HEK293 (cell line): ENCODE data around the gene DOP1A.

Experiments
- CTCF ChIA-PET: fragments of 350-600 bp; formaldehyde crosslinking; extraction: SDS; loops from one replicate; lab custom pipeline; 2021; ENCODE audit warnings: antibody characterized with exemption; lab: Yijun Ruan, JAX
- POLR2A ChIA-PET: fragments of 300-600 bp; formaldehyde crosslinking; extraction: SDS; loops from one replicate; lab custom pipeline; 2020; ENCODE audit warnings: antibody characterized with exemption, inconsistent platforms; lab: Yijun Ruan, JAX
- H3K27ac ChIP-seq: fragments of 200-500 bp; sonication (Bioruptor generic); 2 replicates; pipeline ENCODE4 v1.5.1; 2014; ENCODE audit warnings: low read depth, low read length, control low read depth, inconsistent platforms; ENCODE audit errors: extremely low read depth
- H3K36me3 ChIP-seq, 2 experiments: fragments of 200-500 bp in 1 of 2; sonication (Bioruptor generic) in 1 of 2; 1 replicate in 1 of 2; 2 replicates in 1 of 2; pipeline ENCODE4 v1.5.1; 2014 to 2017; ENCODE audit warnings: inconsistent platforms in 2 of 2, low read length in 2 of 2; ENCODE audit not compliant: control insufficient read depth in 2 of 2, insufficient read depth in 1 of 2
- H3K4me1 ChIP-seq: fragments of 200-500 bp; sonication (Bioruptor generic); 2 replicates; pipeline ENCODE4 v1.5.1; 2014; ENCODE audit warnings: mild to moderate bottlenecking, low read length, inconsistent platforms; ENCODE audit not compliant: control insufficient read depth, insufficient read depth
- H3K4me3 ChIP-seq: 2 replicates; pipeline ENCODE4 v1.5.1; 2011; ENCODE audit warnings: low read depth, mild to moderate bottlenecking, control low read depth, low read length, moderate library complexity
- H3K9me3 ChIP-seq: fragments of 200-500 bp; sonication (Bioruptor generic); 2 replicates; pipeline ENCODE4 v1.5.1; 2014; ENCODE audit warnings: low read depth, low read length, inconsistent platforms; ENCODE audit not compliant: control insufficient read depth, insufficient read depth
- BCL11B ChIP-seq: fragments of 450-650 bp; formaldehyde crosslinking; IDR thresholded peaks from 2 replicates; pipeline ENCODE4 v1.5.1; 2016; ENCODE audit warnings: low read depth, missing biosample characterization, missing genetic modification characterization
- GFI1B ChIP-seq: fragments of 450-650 bp; formaldehyde crosslinking; IDR thresholded peaks from 2 replicates; pipeline ENCODE4 v1.5.1; 2016; ENCODE audit warnings: missing biosample characterization, missing genetic modification characterization
- WT1 ChIP-seq: fragments of 450-650 bp; formaldehyde crosslinking; IDR thresholded peaks from 2 replicates; pipeline ENCODE4 v1.5.1; 2016; ENCODE audit warnings: missing biosample characterization, missing genetic modification characterization
- ZNF114 ChIP-seq: fragments of 450-650 bp; formaldehyde crosslinking; IDR thresholded peaks from 2 replicates; pipeline ENCODE4 v1.5.0; 2017; ENCODE audit warnings: missing biosample characterization, missing genetic modification characterization
- ZNF174 ChIP-seq: fragments of 450-650 bp; formaldehyde crosslinking; IDR thresholded peaks from 2 replicates; pipeline ENCODE4 v1.5.0; 2017; ENCODE audit warnings: missing biosample characterization, mild to moderate bottlenecking, missing genetic modification characterization
- ZNF324 ChIP-seq: fragments of 450-650 bp; formaldehyde crosslinking; IDR thresholded peaks from 2 replicates; pipeline ENCODE4 v1.5.1; 2016; ENCODE audit warnings: missing biosample characterization, missing genetic modification characterization
- ZNF350 ChIP-seq: fragments of 450-650 bp; formaldehyde crosslinking; IDR thresholded peaks from 2 replicates; pipeline ENCODE4 v1.5.0; 2017; ENCODE audit warnings: missing biosample characterization, mild to moderate bottlenecking, missing genetic modification characterization
- ZNF544 ChIP-seq: fragments of 450-650 bp; formaldehyde crosslinking; IDR thresholded peaks from 2 replicates; pipeline ENCODE4 v1.5.0; 2017; ENCODE audit warnings: missing biosample characterization, missing genetic modification characterization
- ZNF596 ChIP-seq: fragments of 450-650 bp; IDR thresholded peaks from 2 replicates; pipeline ENCODE4 v1.5.0; 2018; ENCODE audit warnings: missing biosample characterization, mild to moderate bottlenecking, missing genetic modification characterization, moderate library complexity
- ZNF660 ChIP-seq: fragments of 450-650 bp; IDR thresholded peaks from 2 replicates; pipeline ENCODE4 v1.5.1; 2018; ENCODE audit warnings: missing biosample characterization, mild to moderate bottlenecking, missing genetic modification characterization
- ZNF707 ChIP-seq: fragments of 450-650 bp; formaldehyde crosslinking; IDR thresholded peaks from 2 replicates; pipeline ENCODE4 v1.5.1; 2016; ENCODE audit warnings: missing biosample characterization, missing genetic modification characterization
- ZXDB ChIP-seq: fragments of 450-650 bp; formaldehyde crosslinking; IDR thresholded peaks from 2 replicates; pipeline ENCODE4 v1.5.1; 2016; ENCODE audit warnings: missing biosample characterization, missing genetic modification characterization
- TF ChIP-seq, protein P1 (sequence below): fragments of 450-650 bp; formaldehyde crosslinking; IDR thresholded peaks from 2 replicates; pipeline ENCODE4 v1.5.1; 2016; ENCODE audit warnings: missing biosample characterization, missing genetic modification characterization
- TF ChIP-seq, protein P2 (sequence below): fragments of 450-650 bp; formaldehyde crosslinking; IDR thresholded peaks from 2 replicates; pipeline ENCODE4 v1.5.1; 2016; ENCODE audit warnings: missing biosample characterization, missing genetic modification characterization
- TF ChIP-seq, protein P3 (sequence below): fragments of 450-650 bp; IDR thresholded peaks from 2 replicates; pipeline ENCODE4 v1.5.1; 2018; ENCODE audit warnings: missing biosample characterization, mild to moderate bottlenecking, missing genetic modification characterization
- TF ChIP-seq, protein P4 (sequence below): fragments of 450-650 bp; formaldehyde crosslinking; IDR thresholded peaks from 2 replicates; pipeline ENCODE4 v1.5.1; 2016; ENCODE audit warnings: missing biosample characterization, missing genetic modification characterization, borderline replicate concordance
- TF ChIP-seq, protein P5 (sequence below): fragments of 450-650 bp; formaldehyde crosslinking; IDR thresholded peaks from 2 replicates; pipeline ENCODE4 v1.5.1; 2016; ENCODE audit warnings: missing biosample characterization, missing genetic modification characterization, low read depth

DOP1A gene

DNA sequence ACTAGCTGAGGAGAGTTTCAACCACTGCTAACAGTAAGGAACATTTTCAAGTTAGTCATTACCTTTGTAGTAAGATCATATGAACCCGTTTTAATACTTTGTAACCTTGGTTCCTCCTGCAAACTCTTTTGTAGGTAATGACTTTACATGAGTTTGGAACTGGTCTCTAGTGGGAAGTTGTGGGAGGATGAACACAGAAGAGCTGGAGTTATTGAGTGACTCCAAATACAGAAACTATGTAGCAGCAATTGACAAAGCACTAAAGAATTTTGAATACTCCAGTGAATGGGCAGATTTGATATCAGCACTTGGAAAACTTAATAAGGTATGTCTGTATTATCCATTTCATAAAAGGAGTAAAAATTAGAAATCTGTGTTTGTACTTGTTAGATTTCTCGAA lies 29.3 kb downstream of the DOP1A start:
- ChIA-PET CTCF (interaction anchor here (0.7 to 1.4 kb wide), 3 partner anchors 9 to 31 kb away, joined by 3 to 4 read pairs (median 3); partner anchors contain the start of gene UBE3D), POLR2A (no interaction called here)
- TF ChIP-seq, protein P1, sequence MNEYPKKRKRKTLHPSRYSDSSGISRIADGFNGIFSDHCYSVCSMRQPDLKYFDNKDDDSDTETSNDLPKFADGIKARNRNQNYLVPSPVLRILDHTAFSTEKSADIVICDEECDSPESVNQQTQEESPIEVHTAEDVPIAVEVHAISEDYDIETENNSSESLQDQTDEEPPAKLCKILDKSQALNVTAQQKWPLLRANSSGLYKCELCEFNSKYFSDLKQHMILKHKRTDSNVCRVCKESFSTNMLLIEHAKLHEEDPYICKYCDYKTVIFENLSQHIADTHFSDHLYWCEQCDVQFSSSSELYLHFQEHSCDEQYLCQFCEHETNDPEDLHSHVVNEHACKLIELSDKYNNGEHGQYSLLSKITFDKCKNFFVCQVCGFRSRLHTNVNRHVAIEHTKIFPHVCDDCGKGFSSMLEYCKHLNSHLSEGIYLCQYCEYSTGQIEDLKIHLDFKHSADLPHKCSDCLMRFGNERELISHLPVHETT (tag by site-specific recombination) = no peak
- Histone ChIP-seq H3K4me1 (no peaks in the 10 kb centered on the region), H3K9me3 (no peaks in the 10 kb centered on the region), H3K27ac (no peak overlapping the region), H3K36me3 (peaks cover 3 to 15% of the 10 kb centered on the region in 2 experiments), H3K4me3 (no peak overlapping the region)

DNA sequence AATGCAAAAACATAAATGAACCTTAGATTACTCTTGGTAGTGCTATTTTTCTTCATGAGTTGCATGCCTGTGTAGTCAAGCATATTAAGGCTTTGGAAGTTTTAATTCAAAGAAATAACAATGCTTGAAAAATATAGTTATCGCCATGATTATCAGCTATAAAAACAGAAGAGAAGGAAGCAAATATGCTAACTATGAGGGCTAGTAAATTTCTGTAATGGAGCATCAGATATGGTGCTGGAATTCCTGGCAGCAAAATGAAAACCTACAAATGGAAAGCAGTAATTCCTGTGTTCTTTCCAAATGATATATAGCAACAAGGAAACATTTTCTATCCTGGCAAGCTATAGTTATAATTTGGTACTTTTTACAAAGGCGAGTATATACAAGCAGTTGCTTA lies 29.7 kb downstream of the DOP1A start:
- H3K9me3 ChIP-seq = no peaks in the 10 kb centered on the region
- H3K27ac ChIP-seq = no peak overlapping the region
- TF ChIP-seq, protein P2, sequence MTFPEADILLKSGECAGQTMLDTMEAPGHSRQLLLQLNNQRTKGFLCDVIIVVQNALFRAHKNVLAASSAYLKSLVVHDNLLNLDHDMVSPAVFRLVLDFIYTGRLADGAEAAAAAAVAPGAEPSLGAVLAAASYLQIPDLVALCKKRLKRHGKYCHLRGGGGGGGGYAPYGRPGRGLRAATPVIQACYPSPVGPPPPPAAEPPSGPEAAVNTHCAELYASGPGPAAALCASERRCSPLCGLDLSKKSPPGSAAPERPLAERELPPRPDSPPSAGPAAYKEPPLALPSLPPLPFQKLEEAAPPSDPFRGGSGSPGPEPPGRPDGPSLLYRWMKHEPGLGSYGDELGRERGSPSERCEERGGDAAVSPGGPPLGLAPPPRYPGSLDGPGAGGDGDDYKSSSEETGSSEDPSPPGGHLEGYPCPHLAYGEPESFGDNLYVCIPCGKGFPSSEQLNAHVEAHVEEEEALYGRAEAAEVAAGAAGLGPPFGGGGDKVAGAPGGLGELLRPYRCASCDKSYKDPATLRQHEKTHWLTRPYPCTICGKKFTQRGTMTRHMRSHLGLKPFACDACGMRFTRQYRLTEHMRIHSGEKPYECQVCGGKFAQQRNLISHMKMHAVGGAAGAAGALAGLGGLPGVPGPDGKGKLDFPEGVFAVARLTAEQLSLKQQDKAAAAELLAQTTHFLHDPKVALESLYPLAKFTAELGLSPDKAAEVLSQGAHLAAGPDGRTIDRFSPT = no peak
- no peak for TF ChIP-seq ZNF324
- no peak for TF ChIP-seq ZNF707 (tag by site-specific recombination)
- TF ChIP-seq, protein P3, sequence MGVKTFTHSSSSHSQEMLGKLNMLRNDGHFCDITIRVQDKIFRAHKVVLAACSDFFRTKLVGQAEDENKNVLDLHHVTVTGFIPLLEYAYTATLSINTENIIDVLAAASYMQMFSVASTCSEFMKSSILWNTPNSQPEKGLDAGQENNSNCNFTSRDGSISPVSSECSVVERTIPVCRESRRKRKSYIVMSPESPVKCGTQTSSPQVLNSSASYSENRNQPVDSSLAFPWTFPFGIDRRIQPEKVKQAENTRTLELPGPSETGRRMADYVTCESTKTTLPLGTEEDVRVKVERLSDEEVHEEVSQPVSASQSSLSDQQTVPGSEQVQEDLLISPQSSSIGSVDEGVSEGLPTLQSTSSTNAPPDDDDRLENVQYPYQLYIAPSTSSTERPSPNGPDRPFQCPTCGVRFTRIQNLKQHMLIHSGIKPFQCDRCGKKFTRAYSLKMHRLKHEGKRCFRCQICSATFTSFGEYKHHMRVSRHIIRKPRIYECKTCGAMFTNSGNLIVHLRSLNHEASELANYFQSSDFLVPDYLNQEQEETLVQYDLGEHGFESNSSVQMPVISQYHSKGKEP (tag by site-specific recombination) = no peak
- TF ChIP-seq ZNF596 = no peak
- TF ChIP-seq WT1 (tag by site-specific recombination) = no peak
- TF ChIP-seq GFI1B (tag by site-specific recombination) = no peak
- no peak for TF ChIP-seq ZNF174 (tag by site-specific recombination)
- no peak for TF ChIP-seq ZNF660
- no peaks in the 10 kb centered on the region for H3K4me1 ChIP-seq
- H3K36me3 ChIP-seq = peaks cover 3 to 19% of the 10 kb centered on the region in 2 experiments
- no peak overlapping the region for H3K4me3 ChIP-seq
- ChIA-PET CTCF (interaction anchor here (0.7 kb wide), 2 partner anchors 14 to 974 kb away, joined by 3 read pairs; no protein-coding TSS in a partner anchor), POLR2A (no interaction called here)

DNA sequence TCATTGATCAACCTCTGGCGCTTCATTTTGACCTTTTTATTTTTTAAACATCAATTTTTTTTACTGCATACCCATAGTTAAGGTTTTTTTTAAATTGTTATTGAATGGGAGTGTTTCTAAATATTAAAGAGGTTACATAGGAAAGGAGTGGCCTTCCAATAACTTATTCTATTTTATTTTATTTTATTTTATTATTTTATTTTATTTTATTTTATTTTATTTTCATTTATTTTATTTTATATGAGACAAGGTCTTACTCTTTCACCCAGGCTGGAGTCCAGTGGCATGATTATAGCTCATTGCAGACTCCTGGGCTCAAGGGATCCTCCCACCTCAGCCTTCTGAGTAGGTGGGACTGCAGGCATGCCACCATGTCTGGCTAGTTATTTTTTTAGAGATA lies 30.2 kb downstream of the DOP1A start:
- no peaks in the 10 kb centered on the region for H3K9me3 ChIP-seq
- no peak overlapping the region for H3K27ac ChIP-seq
- no peak overlapping the region for H3K4me3 ChIP-seq
- peaks cover 5 to 24% of the 10 kb centered on the region in 2 experiments for H3K36me3 ChIP-seq
- no peak for TF ChIP-seq ZNF544
- no peak for TF ChIP-seq BCL11B (tag by site-specific recombination)
- no peak for TF ChIP-seq ZNF350
- TF ChIP-seq ZXDB (tag by site-specific recombination) = no peak
- TF ChIP-seq ZNF114 (tag by site-specific recombination) = no peak
- TF ChIP-seq, protein P4, sequence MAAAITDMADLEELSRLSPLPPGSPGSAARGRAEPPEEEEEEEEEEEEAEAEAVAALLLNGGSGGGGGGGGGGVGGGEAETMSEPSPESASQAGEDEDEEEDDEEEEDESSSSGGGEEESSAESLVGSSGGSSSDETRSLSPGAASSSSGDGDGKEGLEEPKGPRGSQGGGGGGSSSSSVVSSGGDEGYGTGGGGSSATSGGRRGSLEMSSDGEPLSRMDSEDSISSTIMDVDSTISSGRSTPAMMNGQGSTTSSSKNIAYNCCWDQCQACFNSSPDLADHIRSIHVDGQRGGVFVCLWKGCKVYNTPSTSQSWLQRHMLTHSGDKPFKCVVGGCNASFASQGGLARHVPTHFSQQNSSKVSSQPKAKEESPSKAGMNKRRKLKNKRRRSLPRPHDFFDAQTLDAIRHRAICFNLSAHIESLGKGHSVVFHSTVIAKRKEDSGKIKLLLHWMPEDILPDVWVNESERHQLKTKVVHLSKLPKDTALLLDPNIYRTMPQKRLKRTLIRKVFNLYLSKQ (tag by site-specific recombination) = no peak
- TF ChIP-seq, protein P5, sequence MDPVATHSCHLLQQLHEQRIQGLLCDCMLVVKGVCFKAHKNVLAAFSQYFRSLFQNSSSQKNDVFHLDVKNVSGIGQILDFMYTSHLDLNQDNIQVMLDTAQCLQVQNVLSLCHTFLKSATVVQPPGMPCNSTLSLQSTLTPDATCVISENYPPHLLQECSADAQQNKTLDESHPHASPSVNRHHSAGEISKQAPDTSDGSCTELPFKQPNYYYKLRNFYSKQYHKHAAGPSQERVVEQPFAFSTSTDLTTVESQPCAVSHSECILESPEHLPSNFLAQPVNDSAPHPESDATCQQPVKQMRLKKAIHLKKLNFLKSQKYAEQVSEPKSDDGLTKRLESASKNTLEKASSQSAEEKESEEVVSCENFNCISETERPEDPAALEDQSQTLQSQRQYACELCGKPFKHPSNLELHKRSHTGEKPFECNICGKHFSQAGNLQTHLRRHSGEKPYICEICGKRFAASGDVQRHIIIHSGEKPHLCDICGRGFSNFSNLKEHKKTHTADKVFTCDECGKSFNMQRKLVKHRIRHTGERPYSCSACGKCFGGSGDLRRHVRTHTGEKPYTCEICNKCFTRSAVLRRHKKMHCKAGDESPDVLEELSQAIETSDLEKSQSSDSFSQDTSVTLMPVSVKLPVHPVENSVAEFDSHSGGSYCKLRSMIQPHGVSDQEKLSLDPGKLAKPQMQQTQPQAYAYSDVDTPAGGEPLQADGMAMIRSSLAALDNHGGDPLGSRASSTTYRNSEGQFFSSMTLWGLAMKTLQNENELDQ (tag by site-specific recombination) = no peak
- ChIA-PET POLR2A (no interaction called here), CTCF (interaction anchor here (0.6 to 1.7 kb wide), 5 partner anchors 15 to 975 kb away, joined by 3 to 6 read pairs (median 3); partner anchors contain the start of gene DOP1A)
- no peaks in the 10 kb centered on the region for H3K4me1 ChIP-seq
